ENCODE measurements around the gene ORAI2.
A peak's percentile ranks its signal among the peaks of the same experiment; 100 is the strongest.

Gene ORAI2

GRCh38 chr7:102445674-102446071 lies 12.3 kb downstream of the ORAI2 start:
- no peak for DNase-seq
- Mint-ChIP-seq H3K9me3 (no peaks in the 10 kb centered on the region), H3K27me3 (ENCODE audit: low read depth, poor library complexity) (no peaks in the 10 kb centered on the region), H3K4me1 (peaks cover 6% of the 10 kb centered on the region), H3K27ac (peak overlapping the region; percentile 41), H3K4me3 (no peak overlapping the region), H3K36me3 (ENCODE audit: low read depth) (peaks cover 30% of the 10 kb centered on the region)
- TF ChIP-seq CTCF (IDR thresholded peaks at IDR 0.05), result no peak

- no peaks in the 10 kb centered on the region for H3K27me3 Mint-ChIP-seq (ENCODE audit: low read depth, poor library complexity)
- H3K36me3 Mint-ChIP-seq (ENCODE audit: low read depth), result peaks cover 28% of the 10 kb centered on the region
- no peak for TF ChIP-seq CTCF (IDR thresholded peaks at IDR 0.05)
- H3K4me3 Mint-ChIP-seq, result no peak overlapping the region
- DNase-seq, result no peak
- H3K4me1 Mint-ChIP-seq, result peaks cover 9% of the 10 kb centered on the region
- no peaks in the 10 kb centered on the region for H3K9me3 Mint-ChIP-seq
- H3K27ac Mint-ChIP-seq, result no peak overlapping the region
Observed at GRCh38 chr7:102446387-102447156, 13.2 kb downstream of the ORAI2 start.

GRCh38 chr7:102447311-102447710 lies 13.9 kb downstream of the ORAI2 start:
- Mint-ChIP-seq H3K4me3 (no peak overlapping the region), H3K36me3 (ENCODE audit: low read depth) (peaks cover 21% of the 10 kb centered on the region), H3K4me1 (peaks cover 6% of the 10 kb centered on the region), H3K27me3 (ENCODE audit: low read depth, poor library complexity) (no peaks in the 10 kb centered on the region), H3K9me3 (no peaks in the 10 kb centered on the region), H3K27ac (no peak overlapping the region)
- no peak for TF ChIP-seq CTCF (IDR thresholded peaks at IDR 0.05)
- no peak for DNase-seq

- Mint-ChIP-seq H3K27me3 (ENCODE audit: low read depth, poor library complexity) (no peaks in the 10 kb centered on the region), H3K27ac (no peak overlapping the region), H3K4me3 (no peak overlapping the region), H3K9me3 (no peaks in the 10 kb centered on the region), H3K36me3 (ENCODE audit: low read depth) (peaks cover 11% of the 10 kb centered on the region), H3K4me1 (peaks cover 6% of the 10 kb centered on the region)
- TF ChIP-seq CTCF (IDR thresholded peaks at IDR 0.05), result no peak
- no peak for DNase-seq
Observed at GRCh38 chr7:102449136-102449535, 15.8 kb downstream of the ORAI2 start.

GRCh38 chr7:102450242-102450641 lies 16.9 kb downstream of the ORAI2 start:
- DNase-seq, result no peak
- Mint-ChIP-seq H3K36me3 (ENCODE audit: low read depth) (peaks cover 6% of the 10 kb centered on the region), H3K27ac (peak overlapping the region; percentile 90), H3K4me1 (peaks cover 6% of the 10 kb centered on the region), H3K4me3 (no peak overlapping the region), H3K9me3 (no peaks in the 10 kb centered on the region), H3K27me3 (ENCODE audit: low read depth, poor library complexity) (no peaks in the 10 kb centered on the region)
- TF ChIP-seq CTCF (IDR thresholded peaks at IDR 0.05), result no peak

All from nephron progenitor cell (in vitro differentiated cells).